Metanephros (tissue), 2 donors: ENCODE measurements around the gene GNAS-AS1. TPM values are rescaled to one million over a fixed set of nuclear protein-coding genes. Genes with fewer than 3 reads are reported as not detected.

Source experiments
- small RNA-seq: library from RNA; depleted of rRNA; stranded (forward); fragments of <200 nt; gene quantifications from one replicate; pipeline ENCODE3, GENCODE V24; 2014; ENCODE audit warnings: low replicate concordance
- total RNA-seq: library from RNA; depleted of rRNA; stranded (reverse); fragments of >200 nt; gene quantifications from one replicate; pipeline ENCODE4 v1.2.3, GENCODE V29; 2014

Gene GNAS-AS1
- total RNA-seq = 2.6 TPM

DNA sequence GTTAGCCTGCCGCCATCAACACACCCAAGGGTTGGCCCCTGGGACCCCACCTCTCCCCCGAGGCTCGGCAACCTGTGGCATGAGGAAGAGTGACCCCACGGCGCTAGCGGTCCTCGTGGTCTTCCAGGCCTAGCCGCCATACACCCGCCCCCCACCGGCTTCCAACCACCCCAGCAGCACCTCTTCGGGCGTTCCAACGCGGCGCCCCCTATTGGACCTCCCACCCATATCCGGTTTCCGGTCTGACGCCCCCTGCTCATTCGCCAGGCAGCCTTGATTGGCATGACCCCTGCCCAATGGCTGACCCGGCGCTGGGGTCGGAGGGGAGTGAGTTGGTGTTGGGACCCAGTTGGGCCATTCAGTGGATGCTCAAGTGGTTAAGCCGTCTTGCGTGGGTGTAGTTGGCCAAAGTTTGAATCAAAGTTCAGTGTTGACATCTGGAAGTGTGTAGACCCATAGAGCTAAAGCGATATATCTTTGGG, at the start of gene GNAS-AS1:
Gene GNAS-AS1 (minus strand): TSS at position 210 of the 482 bp plus-strand sequence.

DNA sequence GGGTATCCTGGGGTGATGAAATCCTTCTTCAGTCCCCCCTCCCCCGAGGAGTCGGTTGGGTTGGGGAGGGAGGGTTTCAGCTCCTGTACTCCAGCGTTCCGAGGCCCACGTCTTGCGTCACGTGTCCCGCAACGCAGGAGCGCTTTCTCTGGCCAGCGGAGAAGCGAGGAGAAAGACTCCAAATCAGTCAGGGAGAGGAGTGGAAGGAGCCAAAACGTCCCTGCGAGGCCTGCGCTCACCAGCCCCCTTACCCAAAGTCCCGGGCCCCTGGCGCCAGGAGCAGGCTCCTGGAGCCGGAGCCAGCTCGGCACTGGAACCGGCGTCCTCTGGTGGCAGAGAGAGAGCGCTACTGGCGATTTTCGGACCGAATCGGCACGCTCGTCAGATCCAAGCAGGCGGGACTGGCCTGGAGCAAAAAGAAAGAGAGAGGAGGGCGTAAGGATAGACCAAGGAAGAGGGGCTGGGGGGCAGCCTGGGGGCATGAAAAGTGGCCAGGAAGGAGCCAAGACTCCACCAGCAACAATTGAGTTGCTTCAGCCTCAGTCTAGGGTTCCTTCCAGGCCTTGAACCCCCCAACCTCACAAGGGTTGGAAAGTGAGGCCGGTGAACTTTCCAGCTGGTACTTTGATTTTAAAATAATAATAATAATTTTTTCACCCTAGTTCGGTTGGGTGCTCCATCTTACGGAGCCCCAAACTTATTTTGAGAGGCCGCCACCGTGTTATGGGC, 2.0 kb upstream of the GNAS-AS1 start, which contains the start of gene GNAS:
Gene GNAS (plus strand): TSS at position 174 of the 729 bp plus-strand sequence.

Small RNA genes within 50 kb of the gene (small RNA-seq; reads per million reads assigned to genes)
- gene MIR298 (not detected), gene RF02127 (not detected), gene RF02128 (not detected), gene RF02130 (not detected), gene RF02131 (not detected)

Other genes with a start within 250 kb of the GNAS-AS1 start
- 62.2 TPM for gene STX16, start 199.6 kb downstream of the GNAS-AS1 start, total RNA-seq
- 41.1 TPM for gene NPEPL1, start 158.1 kb downstream of the GNAS-AS1 start, total RNA-seq
- 1,201 TPM for gene GNAS, start 1.8 kb upstream of the GNAS-AS1 start, total RNA-seq
- 79.3 TPM for gene NELFCD, start 130.4 kb upstream of the GNAS-AS1 start, total RNA-seq
- gene CTSZ, start 156.4 kb upstream of the GNAS-AS1 start, total RNA-seq = 90.0 TPM
- gene TUBB1, start 168.5 kb upstream of the GNAS-AS1 start, total RNA-seq = 5.8 TPM
- gene ATP5F1E, start 181.4 kb upstream of the GNAS-AS1 start, total RNA-seq = 27.4 TPM
- 53.0 TPM for gene PRELID3B, start 191.9 kb upstream of the GNAS-AS1 start, total RNA-seq